H1 (cell line): ENCODE measurements around the gene SLC22A3. TPM values are rescaled to one million over a fixed set of nuclear protein-coding genes. Genes with fewer than 3 reads are reported as not detected.

ENCODE experiments used
- SP1 ChIP-seq: IDR thresholded peaks from 2 replicates; pipeline ENCODE4 v1.6.1; 2011; ENCODE audit warnings: low read depth, low read length
- polyA plus RNA-seq, 7 experiments: library from polyadenylated mRNA; depleted of rRNA in 3 of 7; stranded (reverse) in 5 of 7; unstranded in 2 of 7; fragments of >200 nt in 5 of 7; fragments of 200-250 nt in 2 of 7; gene quantifications; 1 replicate in 5 of 7; 2 replicates in 1 of 7; 4 replicates in 1 of 7; pipeline versions ENCODE4 v1.2.1 to v1.2.3, GENCODE V29; 2011 to 2013; ENCODE audit warnings: missing spikeins in 2 of 7, mixed read lengths in 2 of 7
- total RNA-seq: library from RNA; stranded (reverse); fragmentation: NEBNext Ultra II Directional; extraction: Animal tissue kit (Norgen Biotek cat#: 25700); gene quantifications from 2 replicates; pipeline ENCODE4 v1.2.1, GENCODE V29; 2021
- TF ChIP-seq, protein P1 (sequence below), 3 experiments: IDR thresholded peaks; 1 replicate in 2 of 3; 2 replicates in 1 of 3; pipeline versions ENCODE4 v1.5.1 to v1.6.1; 2011; ENCODE audit warnings: low read length in 3 of 3, mild to moderate bottlenecking in 3 of 3, inconsistent platforms in 2 of 3, low read depth in 1 of 3, moderate library complexity in 1 of 3; ENCODE audit not compliant: insufficient read depth in 1 of 3; ENCODE audit errors: control extremely low read depth in 1 of 3

Gene SLC22A3
- total and polyA plus RNA-seq, 2 of the 8 experiments (the other 6 are each of a cell fraction or from before 2014, with no cell fraction given): 1.0 to 2.9 TPM

DNA sequence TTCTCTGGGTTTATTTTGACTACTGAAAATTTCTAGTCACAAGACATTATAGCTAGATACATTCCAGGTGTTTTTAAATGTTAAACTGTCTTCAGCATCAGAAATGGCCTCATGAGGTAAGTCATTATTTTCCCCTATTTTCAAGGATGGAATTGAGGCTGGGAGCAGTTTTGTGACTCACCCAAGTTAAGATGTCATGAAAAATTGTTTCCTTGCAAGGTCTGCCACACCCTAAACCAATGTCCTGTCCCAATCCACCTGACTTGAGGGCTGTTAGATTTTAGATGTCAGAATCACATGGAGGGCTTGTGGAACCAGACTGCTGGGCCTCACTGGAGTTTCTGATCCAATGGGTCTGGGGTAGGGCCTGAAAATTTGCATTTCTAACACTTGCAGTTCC is 16.9 kb downstream of the SLC22A3 start (continued):
- TF ChIP-seq, protein P1, sequence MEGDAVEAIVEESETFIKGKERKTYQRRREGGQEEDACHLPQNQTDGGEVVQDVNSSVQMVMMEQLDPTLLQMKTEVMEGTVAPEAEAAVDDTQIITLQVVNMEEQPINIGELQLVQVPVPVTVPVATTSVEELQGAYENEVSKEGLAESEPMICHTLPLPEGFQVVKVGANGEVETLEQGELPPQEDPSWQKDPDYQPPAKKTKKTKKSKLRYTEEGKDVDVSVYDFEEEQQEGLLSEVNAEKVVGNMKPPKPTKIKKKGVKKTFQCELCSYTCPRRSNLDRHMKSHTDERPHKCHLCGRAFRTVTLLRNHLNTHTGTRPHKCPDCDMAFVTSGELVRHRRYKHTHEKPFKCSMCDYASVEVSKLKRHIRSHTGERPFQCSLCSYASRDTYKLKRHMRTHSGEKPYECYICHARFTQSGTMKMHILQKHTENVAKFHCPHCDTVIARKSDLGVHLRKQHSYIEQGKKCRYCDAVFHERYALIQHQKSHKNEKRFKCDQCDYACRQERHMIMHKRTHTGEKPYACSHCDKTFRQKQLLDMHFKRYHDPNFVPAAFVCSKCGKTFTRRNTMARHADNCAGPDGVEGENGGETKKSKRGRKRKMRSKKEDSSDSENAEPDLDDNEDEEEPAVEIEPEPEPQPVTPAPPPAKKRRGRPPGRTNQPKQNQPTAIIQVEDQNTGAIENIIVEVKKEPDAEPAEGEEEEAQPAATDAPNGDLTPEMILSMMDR (IDR thresholded peaks at IDR 0.05; ENCODE audit: control extremely low read depth in 1 of 3, insufficient read depth in 1 of 3, low read depth in 1 of 3, low read length in 3 of 3): no peak
- no peak for TF ChIP-seq SP1
- TF ChIP-seq, all 59 proteins: peak for 0
